Measurements from ENCODE around the gene EIF4G1.

EIF4G1 gene

GRCh38 chr3:184337399-184337714 lies 23.0 kb downstream of the EIF4G1 start, which contains the start of gene FAM131A:
TSS of gene FAM131A (plus strand) at chr3:184337600. CDS start at chr3:184337631, 31 bp downstream.
- WGBS = 97% methylated on average over 6 of the region's 6 CpGs
- no peak for DNase-seq

GRCh38 chr3:184337981-184338380 lies 23.6 kb downstream of the EIF4G1 start:
- H3K23ac ChIP-seq (ENCODE audit: low read length in 2 of 2) = no peak overlapping the region
- H3K27me3 ChIP-seq (ENCODE audit: control insufficient read depth in 1 of 2, insufficient read depth in 1 of 2, low read length in 2 of 2) = no peaks in the 10 kb centered on the region
- DNase-seq = no peak
- no peak overlapping the region for H2BK120ac ChIP-seq (ENCODE audit: low read depth, low read length)
- peaks cover 30% of the 10 kb centered on the region for H3K79me1 ChIP-seq (replicated peaks; ENCODE audit: low read length, poor library complexity, severe bottlenecking)
- peak overlapping the region in 1 of 2 experiments; percentile 86 for H3K4me3 ChIP-seq (ENCODE audit: insufficient read depth in 1 of 2, low read depth in 1 of 2, low read length in 2 of 2)
- H3K9ac ChIP-seq (ENCODE audit: low read length) = peak overlapping the region; percentile 90
- H3K9me3 ChIP-seq (ENCODE audit: control insufficient read depth, low read length) = no peaks in the 10 kb centered on the region
- WGBS = 86% methylated on average over 6 of the region's 7 CpGs
- H3K27ac ChIP-seq (ENCODE audit: low read length, poor library complexity, severe bottlenecking) = no peak overlapping the region
- no peak overlapping the region for H3K4me2 ChIP-seq (ENCODE audit: low read length, poor library complexity, severe bottlenecking)
- peak overlapping the region; percentile 45 for H2AK5ac ChIP-seq (ENCODE audit: low read length, severe bottlenecking)
- no peak overlapping the region for H3K4ac ChIP-seq (ENCODE audit: low read depth in 1 of 2, low read length in 2 of 2)
- H2AFZ ChIP-seq (ENCODE audit: low read depth, low read length) = no peak overlapping the region
- H4K8ac ChIP-seq (ENCODE audit: low read length) = no peak overlapping the region
- H2BK15ac ChIP-seq (ENCODE audit: low read depth, poor library complexity, severe bottlenecking) = no peak overlapping the region
- no peak overlapping the region for H2BK12ac ChIP-seq (ENCODE audit: low read length in 2 of 2)
- H3K18ac ChIP-seq (ENCODE audit: low read depth in 1 of 2, low read length in 2 of 2) = peak overlapping the region in 1 of 2 experiments; percentile 46
- peaks cover 42% of the 10 kb centered on the region in 2 experiments for H3K36me3 ChIP-seq (ENCODE audit: control insufficient read depth in 1 of 2, insufficient read depth in 2 of 2, low read depth in 1 of 2, low read length in 2 of 2)
- H2BK5ac ChIP-seq (ENCODE audit: low read depth, low read length, poor library complexity, severe bottlenecking) = no peak overlapping the region
- H4K91ac ChIP-seq (ENCODE audit: low read length) = no peak overlapping the region
- H3K4me1 ChIP-seq (ENCODE audit: control insufficient read depth, insufficient read depth, low read depth, low read length) = peaks cover 48% of the 10 kb centered on the region
- H3K14ac ChIP-seq (ENCODE audit: low read length in 2 of 2) = no peak overlapping the region

More at GRCh38 chr3:184337399-184337714, 23.0 kb downstream of the EIF4G1 start, which contains the start of gene FAM131A:
- H3K23ac ChIP-seq (ENCODE audit: low read length in 2 of 2) = no peak within 1 kb of the TSS
- H4K8ac ChIP-seq (ENCODE audit: low read length) = peak within 1 kb of the TSS; percentile 57
- H2BK15ac ChIP-seq (ENCODE audit: low read depth, poor library complexity, severe bottlenecking) = no peak within 1 kb of the TSS
- H3K79me1 ChIP-seq (replicated peaks; ENCODE audit: low read length, poor library complexity, severe bottlenecking) = peaks cover 30% of the 10 kb centered on the region
- H3K4me3 ChIP-seq (ENCODE audit: insufficient read depth in 1 of 2, low read depth in 1 of 2, low read length in 2 of 2) = peak within 1 kb of the TSS; percentile 71 to 86
- H3K9me3 ChIP-seq (ENCODE audit: control insufficient read depth, low read length) = no peaks in the 10 kb centered on the region
- H3K9ac ChIP-seq (ENCODE audit: low read length) = peak within 1 kb of the TSS; percentile 90
- peak within 1 kb of the TSS; percentile 45 for H2AK5ac ChIP-seq (ENCODE audit: low read length, severe bottlenecking)
- peak within 1 kb of the TSS; percentile 42 to 71 for H3K4ac ChIP-seq (ENCODE audit: low read depth in 1 of 2, low read length in 2 of 2)
- H3K36me3 ChIP-seq (ENCODE audit: control insufficient read depth in 1 of 2, insufficient read depth in 2 of 2, low read depth in 1 of 2, low read length in 2 of 2) = peaks cover 42% of the 10 kb centered on the region in 2 experiments
- H3K27ac ChIP-seq (ENCODE audit: low read length, poor library complexity, severe bottlenecking) = peak within 1 kb of the TSS; percentile 49
- peaks cover 46% of the 10 kb centered on the region for H3K4me1 ChIP-seq (ENCODE audit: control insufficient read depth, insufficient read depth, low read depth, low read length)
- H2AFZ ChIP-seq (ENCODE audit: low read depth, low read length) = no peak within 1 kb of the TSS
- H3K14ac ChIP-seq (ENCODE audit: low read length in 2 of 2) = peak within 1 kb of the TSS in 1 of 2 experiments; percentile 92
- no peak within 1 kb of the TSS for H4K91ac ChIP-seq (ENCODE audit: low read length)
- H3K27me3 ChIP-seq (ENCODE audit: control insufficient read depth in 1 of 2, insufficient read depth in 1 of 2, low read length in 2 of 2) = no peaks in the 10 kb centered on the region
- peak within 1 kb of the TSS; percentile 72 for H3K4me2 ChIP-seq (ENCODE audit: low read length, poor library complexity, severe bottlenecking)
- H3K18ac ChIP-seq (ENCODE audit: low read depth in 1 of 2, low read length in 2 of 2) = peak within 1 kb of the TSS; percentile 25 to 96
- no peak within 1 kb of the TSS for H2BK5ac ChIP-seq (ENCODE audit: low read depth, low read length, poor library complexity, severe bottlenecking)
- peak within 1 kb of the TSS; percentile 31 to 76 for H2BK12ac ChIP-seq (ENCODE audit: low read length in 2 of 2)
- no peak within 1 kb of the TSS for H2BK120ac ChIP-seq (ENCODE audit: low read depth, low read length)

- no peaks in the 10 kb centered on the region for H3K9me3 ChIP-seq (ENCODE audit: control insufficient read depth, low read length)
- H3K27ac ChIP-seq (ENCODE audit: low read length, poor library complexity, severe bottlenecking) = no peak overlapping the region
- no peak overlapping the region for H2BK15ac ChIP-seq (ENCODE audit: low read depth, poor library complexity, severe bottlenecking)
- peaks cover 49% of the 10 kb centered on the region for H3K4me1 ChIP-seq (ENCODE audit: control insufficient read depth, insufficient read depth, low read depth, low read length)
- H3K9ac ChIP-seq (ENCODE audit: low read length) = peak overlapping the region; percentile 90
- peak overlapping the region; percentile 25 to 46 for H3K18ac ChIP-seq (ENCODE audit: low read depth in 1 of 2, low read length in 2 of 2)
- H3K14ac ChIP-seq (ENCODE audit: low read length in 2 of 2) = no peak overlapping the region
- H3K4me2 ChIP-seq (ENCODE audit: low read length, poor library complexity, severe bottlenecking) = peak overlapping the region; percentile 25
- peak overlapping the region; percentile 45 for H2AK5ac ChIP-seq (ENCODE audit: low read length, severe bottlenecking)
- WGBS = 32% methylated on average over 37 of the region's 37 CpGs
- H3K27me3 ChIP-seq (ENCODE audit: control insufficient read depth in 1 of 2, insufficient read depth in 1 of 2, low read length in 2 of 2) = no peaks in the 10 kb centered on the region
- peak overlapping the region in 1 of 2 experiments; percentile 42 for H3K4ac ChIP-seq (ENCODE audit: low read depth in 1 of 2, low read length in 2 of 2)
- no peak overlapping the region for H2BK120ac ChIP-seq (ENCODE audit: low read depth, low read length)
- no peak overlapping the region for H2BK12ac ChIP-seq (ENCODE audit: low read length in 2 of 2)
- DNase-seq = peak; percentile 68
- peaks cover 42% of the 10 kb centered on the region in 2 experiments for H3K36me3 ChIP-seq (ENCODE audit: control insufficient read depth in 1 of 2, insufficient read depth in 2 of 2, low read depth in 1 of 2, low read length in 2 of 2)
- no peak overlapping the region for H2AFZ ChIP-seq (ENCODE audit: low read depth, low read length)
- peak overlapping the region; percentile 22 for H4K91ac ChIP-seq (ENCODE audit: low read length)
- H3K79me1 ChIP-seq (replicated peaks; ENCODE audit: low read length, poor library complexity, severe bottlenecking) = peaks cover 27% of the 10 kb centered on the region
- no peak overlapping the region for H2BK5ac ChIP-seq (ENCODE audit: low read depth, low read length, poor library complexity, severe bottlenecking)
- H3K23ac ChIP-seq (ENCODE audit: low read length in 2 of 2) = no peak overlapping the region
- peak overlapping the region; percentile 13 for H4K8ac ChIP-seq (ENCODE audit: low read length)
- H3K4me3 ChIP-seq (ENCODE audit: insufficient read depth in 1 of 2, low read depth in 1 of 2, low read length in 2 of 2) = peak overlapping the region in 1 of 2 experiments; percentile 86
These were observed 24.1 kb downstream of the EIF4G1 start for GRCh38 chr3:184338511-184338945.

- Histone ChIP-seq H3K23ac (ENCODE audit: low read length in 2 of 2) (no peak overlapping the region), H3K9me3 (ENCODE audit: control insufficient read depth, low read length) (no peaks in the 10 kb centered on the region), H3K27me3 (ENCODE audit: control insufficient read depth in 1 of 2, insufficient read depth in 1 of 2, low read length in 2 of 2) (no peaks in the 10 kb centered on the region), H3K4me2 (ENCODE audit: low read length, poor library complexity, severe bottlenecking) (peak overlapping the region; percentile 25), H2BK5ac (ENCODE audit: low read depth, low read length, poor library complexity, severe bottlenecking) (no peak overlapping the region), H4K8ac (ENCODE audit: low read length) (no peak overlapping the region), H3K27ac (ENCODE audit: low read length, poor library complexity, severe bottlenecking) (no peak overlapping the region), H4K91ac (ENCODE audit: low read length) (no peak overlapping the region), H3K4ac (ENCODE audit: low read depth in 1 of 2, low read length in 2 of 2) (no peak overlapping the region), H3K14ac (ENCODE audit: low read length in 2 of 2) (peak overlapping the region in 1 of 2 experiments; percentile 37), H3K36me3 (ENCODE audit: control insufficient read depth in 1 of 2, insufficient read depth in 2 of 2, low read depth in 1 of 2, low read length in 2 of 2) (peaks cover 38% of the 10 kb centered on the region in 2 experiments), H3K79me1 (replicated peaks; ENCODE audit: low read length, poor library complexity, severe bottlenecking) (peaks cover 25% of the 10 kb centered on the region), H2AFZ (ENCODE audit: low read depth, low read length) (no peak overlapping the region), H2AK5ac (ENCODE audit: low read length, severe bottlenecking) (no peak overlapping the region), H3K4me3 (ENCODE audit: insufficient read depth in 1 of 2, low read depth in 1 of 2, low read length in 2 of 2) (peak overlapping the region in 1 of 2 experiments; percentile 86), H3K9ac (ENCODE audit: low read length) (peak overlapping the region; percentile 90), H2BK12ac (ENCODE audit: low read length in 2 of 2) (no peak overlapping the region), H2BK120ac (ENCODE audit: low read depth, low read length) (no peak overlapping the region), H3K18ac (ENCODE audit: low read depth in 1 of 2, low read length in 2 of 2) (no peak overlapping the region), H3K4me1 (ENCODE audit: control insufficient read depth, insufficient read depth, low read depth, low read length) (peaks cover 48% of the 10 kb centered on the region), H2BK15ac (ENCODE audit: low read depth, poor library complexity, severe bottlenecking) (no peak overlapping the region)
- WGBS = 85% methylated on average over 8 of the region's 8 CpGs
- DNase-seq = no peak
These were observed 24.6 kb downstream of the EIF4G1 start for GRCh38 chr3:184339001-184339400.

Data from mesenchymal stem cell (in vitro differentiated cells and primary cell).